ENCODE results near the gene CCR8.
A peak's percentile ranks its signal among the peaks of the same experiment; 100 is the strongest.

The CCR8 gene

GRCh38 chr3:39287216-39288164 lies 42.0 kb upstream of the CCR8 start:
- DNase-seq (ENCODE audit: low read depth in 1 of 2, low spot score in 1 of 2): peak in 1 of 2 experiments; percentile 63
- no peaks in the 10 kb centered on the region for H3K27me3 ChIP-seq (ENCODE audit: insufficient read depth, poor library complexity, severe bottlenecking)
- H3K4me3 ChIP-seq (replicated peaks; ENCODE audit: insufficient read depth, low read length): no peak overlapping the region
- no peak overlapping the region for H3K27ac ChIP-seq (replicated peaks)
- TF ChIP-seq CTCF (IDR thresholded peaks at IDR 0.05; ENCODE audit: insufficient read depth, low read length): no peak
- no peak for TF ChIP-seq SPI1 (IDR thresholded peaks at IDR 0.05; ENCODE audit: borderline replicate concordance, low read depth)
- no peak for TF ChIP-seq POLR2AphosphoS5 (IDR thresholded peaks at IDR 0.05; ENCODE audit: low read depth)
- no peak for TF ChIP-seq GABPA (IDR thresholded peaks at IDR 0.05; ENCODE audit: low read depth)
- TF ChIP-seq, protein P1, sequence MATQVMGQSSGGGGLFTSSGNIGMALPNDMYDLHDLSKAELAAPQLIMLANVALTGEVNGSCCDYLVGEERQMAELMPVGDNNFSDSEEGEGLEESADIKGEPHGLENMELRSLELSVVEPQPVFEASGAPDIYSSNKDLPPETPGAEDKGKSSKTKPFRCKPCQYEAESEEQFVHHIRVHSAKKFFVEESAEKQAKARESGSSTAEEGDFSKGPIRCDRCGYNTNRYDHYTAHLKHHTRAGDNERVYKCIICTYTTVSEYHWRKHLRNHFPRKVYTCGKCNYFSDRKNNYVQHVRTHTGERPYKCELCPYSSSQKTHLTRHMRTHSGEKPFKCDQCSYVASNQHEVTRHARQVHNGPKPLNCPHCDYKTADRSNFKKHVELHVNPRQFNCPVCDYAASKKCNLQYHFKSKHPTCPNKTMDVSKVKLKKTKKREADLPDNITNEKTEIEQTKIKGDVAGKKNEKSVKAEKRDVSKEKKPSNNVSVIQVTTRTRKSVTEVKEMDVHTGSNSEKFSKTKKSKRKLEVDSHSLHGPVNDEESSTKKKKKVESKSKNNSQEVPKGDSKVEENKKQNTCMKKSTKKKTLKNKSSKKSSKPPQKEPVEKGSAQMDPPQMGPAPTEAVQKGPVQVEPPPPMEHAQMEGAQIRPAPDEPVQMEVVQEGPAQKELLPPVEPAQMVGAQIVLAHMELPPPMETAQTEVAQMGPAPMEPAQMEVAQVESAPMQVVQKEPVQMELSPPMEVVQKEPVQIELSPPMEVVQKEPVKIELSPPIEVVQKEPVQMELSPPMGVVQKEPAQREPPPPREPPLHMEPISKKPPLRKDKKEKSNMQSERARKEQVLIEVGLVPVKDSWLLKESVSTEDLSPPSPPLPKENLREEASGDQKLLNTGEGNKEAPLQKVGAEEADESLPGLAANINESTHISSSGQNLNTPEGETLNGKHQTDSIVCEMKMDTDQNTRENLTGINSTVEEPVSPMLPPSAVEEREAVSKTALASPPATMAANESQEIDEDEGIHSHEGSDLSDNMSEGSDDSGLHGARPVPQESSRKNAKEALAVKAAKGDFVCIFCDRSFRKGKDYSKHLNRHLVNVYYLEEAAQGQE (IDR thresholded peaks at IDR 0.05; ENCODE audit: insufficient replicate concordance, low read depth): no peak

DNA sequence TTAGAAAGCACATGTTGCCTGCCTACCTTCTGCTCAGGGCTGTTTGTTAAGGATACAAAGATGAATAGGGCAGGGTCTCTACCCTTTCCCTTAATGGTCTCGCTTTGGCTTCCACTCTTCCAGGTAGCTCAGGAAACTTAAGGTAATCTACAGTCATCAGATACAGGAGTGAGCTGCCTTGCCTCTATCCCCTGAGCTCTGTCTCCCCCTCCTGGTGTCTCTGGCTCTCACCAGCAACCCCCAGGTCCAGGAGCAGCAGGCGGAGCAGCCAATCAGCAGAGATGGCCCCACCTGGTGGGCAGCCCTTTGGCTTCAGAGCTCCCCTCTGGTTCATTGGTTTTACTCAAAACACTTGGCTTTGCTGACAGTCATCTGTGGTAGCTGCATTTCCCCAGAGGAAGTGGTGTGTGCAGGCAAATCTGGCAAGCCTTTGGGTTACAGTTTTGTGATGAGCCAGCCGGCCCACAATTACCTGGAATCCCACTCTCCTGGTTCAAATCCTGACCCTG lies 41.2 kb upstream of the CCR8 start:
- TF ChIP-seq CTCF (IDR thresholded peaks at IDR 0.05; ENCODE audit: insufficient read depth, low read length) (peak; percentile 94), POLR2AphosphoS5 (IDR thresholded peaks at IDR 0.05; ENCODE audit: low read depth) (no peak), GABPA (IDR thresholded peaks at IDR 0.05; ENCODE audit: low read depth) (no peak), SPI1 (IDR thresholded peaks at IDR 0.05; ENCODE audit: borderline replicate concordance, low read depth) (no peak)
- TF ChIP-seq, protein P1 (IDR thresholded peaks at IDR 0.05; ENCODE audit: insufficient replicate concordance, low read depth): no peak
- Histone ChIP-seq H3K4me3 (replicated peaks; ENCODE audit: insufficient read depth, low read length) (no peak overlapping the region), H3K27me3 (ENCODE audit: insufficient read depth, poor library complexity, severe bottlenecking) (no peaks in the 10 kb centered on the region), H3K27ac (replicated peaks) (no peak overlapping the region)
- peak; percentile 64 to 87 for DNase-seq (ENCODE audit: low read depth in 1 of 2, low spot score in 1 of 2)

DNA sequence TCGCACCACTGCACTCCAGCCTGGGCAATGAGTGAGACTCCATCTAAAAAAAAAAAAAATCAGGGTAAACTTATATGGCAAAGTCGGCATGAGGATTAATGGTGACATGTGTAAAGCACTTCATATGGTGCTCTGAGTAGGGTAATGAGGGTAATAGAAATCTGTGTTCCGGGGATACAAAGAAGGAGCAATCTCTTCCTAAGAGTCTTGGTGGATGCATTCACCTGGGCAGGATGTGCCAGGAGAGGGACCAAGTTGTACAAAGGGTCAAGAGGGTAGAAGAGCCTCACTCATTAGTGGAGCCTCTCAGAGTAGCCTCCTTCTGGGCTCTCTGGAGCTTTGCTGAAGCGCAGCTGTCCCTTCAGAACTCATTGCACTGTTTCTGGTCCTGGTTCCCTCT lies 40.4 kb upstream of the CCR8 start:
- DNase-seq (ENCODE audit: low read depth in 1 of 2, low spot score in 1 of 2): no peak
- H3K27ac ChIP-seq (replicated peaks): no peak overlapping the region
- no peaks in the 10 kb centered on the region for H3K27me3 ChIP-seq (ENCODE audit: insufficient read depth, poor library complexity, severe bottlenecking)
- no peak overlapping the region for H3K4me3 ChIP-seq (replicated peaks; ENCODE audit: insufficient read depth, low read length)
- TF ChIP-seq GABPA (IDR thresholded peaks at IDR 0.05; ENCODE audit: low read depth) (no peak), POLR2AphosphoS5 (IDR thresholded peaks at IDR 0.05; ENCODE audit: low read depth) (no peak), CTCF (IDR thresholded peaks at IDR 0.05; ENCODE audit: insufficient read depth, low read length) (no peak), SPI1 (IDR thresholded peaks at IDR 0.05; ENCODE audit: borderline replicate concordance, low read depth) (no peak)
- TF ChIP-seq, protein P1 (IDR thresholded peaks at IDR 0.05; ENCODE audit: insufficient replicate concordance, low read depth): no peak
